ENCODE measurements around the gene TGFA. TPM values are rescaled to one million over a fixed set of nuclear protein-coding genes. Genes with fewer than 3 reads are reported as not detected.

TGFA gene
- total RNA-seq, 1 donor = not detected

GRCh38 chr2:70517804-70518203 is 35.8 kb downstream of the TGFA start:
- DNase-seq (ENCODE audit: insufficient read length, low spot score, missing footprints) = no peak
- H3K4me1 ChIP-seq (ENCODE audit: insufficient read depth, low read length) = no peaks in the 10 kb centered on the region
- H4K20me1 ChIP-seq (ENCODE audit: insufficient read depth, low read length) = no peaks in the 10 kb centered on the region
- no peaks in the 10 kb centered on the region for H3K79me2 ChIP-seq (ENCODE audit: insufficient read depth, low read length)
- no peak overlapping the region for H3K4me3 ChIP-seq (ENCODE audit: insufficient read depth, low read length)
- no peaks in the 10 kb centered on the region for H3K36me3 ChIP-seq (ENCODE audit: insufficient read depth, low read length)
- H3K27me3 ChIP-seq (ENCODE audit: insufficient read depth, low read length) = no peaks in the 10 kb centered on the region
- TF ChIP-seq, protein P1, sequence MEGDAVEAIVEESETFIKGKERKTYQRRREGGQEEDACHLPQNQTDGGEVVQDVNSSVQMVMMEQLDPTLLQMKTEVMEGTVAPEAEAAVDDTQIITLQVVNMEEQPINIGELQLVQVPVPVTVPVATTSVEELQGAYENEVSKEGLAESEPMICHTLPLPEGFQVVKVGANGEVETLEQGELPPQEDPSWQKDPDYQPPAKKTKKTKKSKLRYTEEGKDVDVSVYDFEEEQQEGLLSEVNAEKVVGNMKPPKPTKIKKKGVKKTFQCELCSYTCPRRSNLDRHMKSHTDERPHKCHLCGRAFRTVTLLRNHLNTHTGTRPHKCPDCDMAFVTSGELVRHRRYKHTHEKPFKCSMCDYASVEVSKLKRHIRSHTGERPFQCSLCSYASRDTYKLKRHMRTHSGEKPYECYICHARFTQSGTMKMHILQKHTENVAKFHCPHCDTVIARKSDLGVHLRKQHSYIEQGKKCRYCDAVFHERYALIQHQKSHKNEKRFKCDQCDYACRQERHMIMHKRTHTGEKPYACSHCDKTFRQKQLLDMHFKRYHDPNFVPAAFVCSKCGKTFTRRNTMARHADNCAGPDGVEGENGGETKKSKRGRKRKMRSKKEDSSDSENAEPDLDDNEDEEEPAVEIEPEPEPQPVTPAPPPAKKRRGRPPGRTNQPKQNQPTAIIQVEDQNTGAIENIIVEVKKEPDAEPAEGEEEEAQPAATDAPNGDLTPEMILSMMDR (IDR thresholded peaks at IDR 0.05; ENCODE audit: extremely low read depth, low read depth, low read length) = no peak
- no peak overlapping the region for H3K27ac ChIP-seq (ENCODE audit: low read depth, low read length)
- H3K9me3 ChIP-seq (ENCODE audit: low read depth, low read length) = no peaks in the 10 kb centered on the region
- no peak overlapping the region for H2AFZ ChIP-seq (ENCODE audit: low read length)
- H3K4me2 ChIP-seq (ENCODE audit: insufficient read depth, low read length) = no peak overlapping the region

- Histone ChIP-seq H4K20me1 (ENCODE audit: insufficient read depth, low read length) (no peaks in the 10 kb centered on the region), H3K4me2 (ENCODE audit: insufficient read depth, low read length) (no peak overlapping the region), H3K27ac (ENCODE audit: low read depth, low read length) (no peak overlapping the region), H3K36me3 (ENCODE audit: insufficient read depth, low read length) (no peaks in the 10 kb centered on the region), H2AFZ (ENCODE audit: low read length) (no peak overlapping the region), H3K27me3 (ENCODE audit: insufficient read depth, low read length) (no peaks in the 10 kb centered on the region), H3K4me1 (ENCODE audit: insufficient read depth, low read length) (no peaks in the 10 kb centered on the region), H3K79me2 (ENCODE audit: insufficient read depth, low read length) (no peaks in the 10 kb centered on the region), H3K9me3 (ENCODE audit: low read depth, low read length) (no peaks in the 10 kb centered on the region), H3K4me3 (ENCODE audit: insufficient read depth, low read length) (no peak overlapping the region)
- TF ChIP-seq, protein P1 (IDR thresholded peaks at IDR 0.05; ENCODE audit: extremely low read depth, low read depth, low read length) = no peak
- DNase-seq (ENCODE audit: insufficient read length, low spot score, missing footprints) = peak; percentile 87
Measured at GRCh38 chr2:70516596-70516995, 37.0 kb downstream of the TGFA start.

DNA sequence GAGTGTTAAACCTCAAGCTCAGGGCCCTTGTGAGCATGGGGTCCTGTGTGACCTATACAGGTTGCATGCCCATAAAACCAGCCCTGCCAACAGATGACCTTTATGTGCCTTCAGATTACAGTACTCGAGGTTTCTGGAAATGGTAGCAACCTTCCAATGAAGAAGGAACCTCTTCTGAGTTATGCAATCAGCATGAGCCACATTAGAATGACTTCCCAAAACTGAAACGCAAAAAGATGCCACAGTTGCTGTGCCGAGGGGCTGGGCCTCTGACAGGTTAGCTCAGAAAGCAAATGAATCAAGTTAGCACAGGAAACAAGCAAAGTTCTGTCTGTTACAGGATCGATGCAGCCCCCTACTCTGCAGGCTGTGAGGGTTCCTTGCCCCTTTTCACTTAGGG is 37.7 kb downstream of the TGFA start:
- no peak overlapping the region for H3K4me2 ChIP-seq (ENCODE audit: insufficient read depth, low read length)
- H4K20me1 ChIP-seq (ENCODE audit: insufficient read depth, low read length) = no peaks in the 10 kb centered on the region
- no peak overlapping the region for H2AFZ ChIP-seq (ENCODE audit: low read length)
- no peaks in the 10 kb centered on the region for H3K36me3 ChIP-seq (ENCODE audit: insufficient read depth, low read length)
- no peaks in the 10 kb centered on the region for H3K9me3 ChIP-seq (ENCODE audit: low read depth, low read length)
- no peak overlapping the region for H3K27ac ChIP-seq (ENCODE audit: low read depth, low read length)
- no peaks in the 10 kb centered on the region for H3K4me1 ChIP-seq (ENCODE audit: insufficient read depth, low read length)
- TF ChIP-seq, protein P1 (IDR thresholded peaks at IDR 0.05; ENCODE audit: extremely low read depth, low read depth, low read length) = no peak
- H3K79me2 ChIP-seq (ENCODE audit: insufficient read depth, low read length) = no peaks in the 10 kb centered on the region
- no peaks in the 10 kb centered on the region for H3K27me3 ChIP-seq (ENCODE audit: insufficient read depth, low read length)
- DNase-seq (ENCODE audit: insufficient read length, low spot score, missing footprints) = no peak
- H3K4me3 ChIP-seq (ENCODE audit: insufficient read depth, low read length) = no peak overlapping the region

- H3K27ac ChIP-seq (ENCODE audit: low read depth, low read length) = no peak overlapping the region
- H4K20me1 ChIP-seq (ENCODE audit: insufficient read depth, low read length) = no peaks in the 10 kb centered on the region
- H3K4me1 ChIP-seq (ENCODE audit: insufficient read depth, low read length) = no peaks in the 10 kb centered on the region
- no peak overlapping the region for H3K4me3 ChIP-seq (ENCODE audit: insufficient read depth, low read length)
- no peaks in the 10 kb centered on the region for H3K36me3 ChIP-seq (ENCODE audit: insufficient read depth, low read length)
- H3K79me2 ChIP-seq (ENCODE audit: insufficient read depth, low read length) = no peaks in the 10 kb centered on the region
- no peak overlapping the region for H2AFZ ChIP-seq (ENCODE audit: low read length)
- H3K9me3 ChIP-seq (ENCODE audit: low read depth, low read length) = no peaks in the 10 kb centered on the region
- DNase-seq (ENCODE audit: insufficient read length, low spot score, missing footprints) = no peak
- H3K4me2 ChIP-seq (ENCODE audit: insufficient read depth, low read length) = no peak overlapping the region
- H3K27me3 ChIP-seq (ENCODE audit: insufficient read depth, low read length) = no peaks in the 10 kb centered on the region
- TF ChIP-seq, protein P1 (IDR thresholded peaks at IDR 0.05; ENCODE audit: extremely low read depth, low read depth, low read length) = no peak
Measured at GRCh38 chr2:70514612-70515055, 39.0 kb downstream of the TGFA start.
